NOMO-1 treated with dmso at 0.1 percent for 144 hours (cell line): Measurements from ENCODE around the gene FAM174B.

Source experiments
- DNase-seq: peaks from one replicate; lab custom pipeline; 2025; ENCODE audit not compliant: unreplicated experiment; lab: John Stamatoyannopoulos, UW

FAM174B gene

DNA sequence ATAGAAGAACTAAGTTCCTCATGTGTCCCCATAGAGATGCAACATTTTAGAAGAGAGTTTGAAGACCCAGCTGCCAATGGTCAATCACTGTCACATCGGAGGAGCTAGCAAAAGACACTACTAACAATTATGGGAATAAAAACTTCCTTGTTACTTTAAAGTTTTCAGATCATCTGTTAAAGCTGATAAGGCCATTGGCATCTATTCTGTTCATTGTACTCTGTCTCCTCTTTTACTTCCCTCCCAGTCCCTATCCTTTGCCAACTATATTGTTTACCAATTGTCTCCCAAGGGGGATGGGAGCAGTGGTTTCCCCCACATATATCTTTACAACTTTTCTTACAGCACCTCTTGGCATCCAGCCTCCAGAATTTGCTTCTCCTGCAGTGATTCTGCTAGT lies 81.0 kb downstream of the FAM174B start:
- DNase-seq = no peak

DNA sequence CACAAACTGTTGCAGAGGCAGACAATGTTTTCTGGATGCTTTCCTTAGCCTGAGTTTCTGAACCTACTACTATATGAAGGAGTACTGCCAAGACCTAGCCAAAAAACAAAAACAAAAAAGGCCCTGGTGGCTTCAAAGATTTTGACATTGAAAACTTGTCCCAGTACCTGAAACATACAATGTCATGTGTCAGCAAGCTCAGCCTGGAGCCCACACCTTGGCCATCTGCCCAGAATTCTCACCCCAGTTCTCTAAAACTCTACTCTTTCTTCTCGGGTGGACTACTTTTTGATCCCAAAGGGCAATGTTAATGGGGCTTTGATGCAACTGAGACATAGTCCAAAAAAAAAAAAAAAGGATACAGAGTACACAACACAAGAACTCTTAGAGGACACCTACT lies 81.4 kb downstream of the FAM174B start:
- DNase-seq = no peak

DNA sequence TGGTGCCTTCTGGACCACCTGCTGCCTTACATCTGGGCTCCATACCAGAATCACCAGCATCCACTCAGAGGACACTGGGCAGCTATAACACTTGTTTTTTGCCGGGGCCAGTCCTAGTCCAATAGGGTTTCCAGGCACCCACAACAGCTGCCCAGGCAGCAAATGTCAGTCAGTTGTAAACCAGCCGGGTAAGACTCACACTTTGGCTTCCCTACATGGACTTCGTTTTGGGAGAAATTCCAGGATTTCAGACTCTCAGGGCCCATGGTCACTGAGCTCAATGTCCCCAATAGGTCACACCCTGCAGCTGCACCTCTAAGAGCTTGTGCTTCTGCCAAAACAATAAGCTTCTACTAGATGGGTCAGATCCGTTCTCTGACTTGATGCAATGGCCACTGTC lies 83.8 kb downstream of the FAM174B start:
- no peak for DNase-seq

DNA sequence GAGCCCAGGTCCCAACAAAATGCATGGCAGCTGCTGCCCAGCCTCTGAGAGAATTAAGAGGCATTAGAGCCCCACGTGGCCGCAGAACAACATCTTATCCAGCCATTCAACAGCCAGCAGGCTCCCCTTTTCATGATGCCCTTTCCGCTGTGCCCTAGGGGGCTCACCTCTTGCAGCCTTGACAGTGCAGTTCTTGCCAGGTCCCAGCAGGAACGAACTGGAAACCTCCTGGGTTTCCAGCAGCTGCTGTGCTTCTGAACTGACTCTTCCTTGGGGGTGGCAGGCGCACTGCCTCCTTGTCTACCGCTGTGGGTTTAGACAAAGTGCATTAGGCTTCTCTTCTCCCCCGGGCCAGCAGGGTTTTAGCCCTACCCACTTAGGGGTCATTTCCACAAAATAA lies 85.2 kb downstream of the FAM174B start:
- DNase-seq = no peak

DNA sequence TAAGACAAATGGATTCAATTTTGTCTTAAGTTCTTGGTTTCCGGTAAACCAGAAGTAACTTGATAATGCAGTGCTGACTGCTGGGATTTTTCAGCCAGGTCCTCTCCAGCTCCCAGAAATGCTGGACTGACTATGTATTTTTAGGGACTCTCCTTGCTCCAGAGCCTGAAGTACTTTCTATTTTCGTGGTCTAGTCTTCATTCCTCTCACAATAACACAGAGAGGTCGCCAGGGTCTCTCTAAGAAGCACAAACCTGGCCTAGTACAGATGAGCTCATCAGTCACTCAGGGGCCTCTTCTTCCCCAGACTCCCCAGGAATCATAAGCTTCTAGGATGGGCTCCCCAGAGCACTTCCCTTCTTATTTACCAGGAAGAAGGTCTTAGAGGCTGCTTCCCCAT lies 85.8 kb downstream of the FAM174B start:
- no peak for DNase-seq
